Stimulated activated naive CD4-positive, alpha-beta T cell (primary cell): Measurements from ENCODE around the gene MTNR1A.

Experiments
- DNase-seq, 6 experiments: peaks; one replicate each; lab custom pipeline; 2025; lab: John Stamatoyannopoulos, UW

MTNR1A gene

DNA sequence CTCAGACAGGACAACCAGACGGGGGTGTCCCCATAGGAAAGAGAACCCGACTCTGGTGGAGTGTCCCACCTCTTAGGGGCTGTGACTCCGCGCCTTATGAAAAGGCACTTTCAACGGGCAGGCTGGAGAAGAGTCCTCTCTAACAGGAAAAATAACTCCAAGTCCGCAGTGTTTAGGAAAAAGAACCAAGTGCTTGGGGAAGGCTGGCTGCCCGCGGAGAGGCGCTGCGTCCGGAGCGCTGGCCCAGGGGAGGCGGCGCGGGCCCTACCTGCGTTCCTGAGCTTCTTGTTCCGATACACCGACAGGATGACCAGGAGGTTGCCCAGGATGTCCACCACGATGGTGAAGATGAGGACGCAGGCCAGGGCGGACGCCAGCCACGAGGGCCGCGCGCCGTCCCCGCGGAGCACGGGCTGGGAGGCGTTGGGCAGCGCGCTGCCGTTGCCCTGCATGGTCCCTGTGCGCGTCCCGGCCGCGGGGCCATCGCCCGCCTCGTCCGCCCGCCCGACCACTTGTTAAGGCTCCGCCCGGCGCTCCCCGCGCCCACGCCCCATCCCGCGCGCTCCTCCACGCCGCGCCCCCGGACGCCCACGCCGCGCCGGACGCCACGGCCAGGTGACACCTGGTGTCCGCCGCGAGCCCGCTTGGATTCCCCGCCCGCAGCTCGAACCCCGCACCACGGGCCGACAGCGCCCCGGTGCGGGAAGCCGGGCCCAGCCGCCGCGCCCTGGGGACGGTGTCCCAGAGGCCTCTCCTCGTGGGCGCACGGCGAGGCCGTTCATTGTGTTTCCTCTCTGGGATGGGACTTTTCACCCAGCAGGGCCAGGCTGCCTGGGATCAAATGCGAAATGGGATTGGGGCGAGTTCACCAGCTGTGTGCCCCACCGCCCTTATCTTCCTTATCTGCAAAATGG lies at the start of gene MTNR1A:
MTNR1A (minus strand) TSS at position 654 of the 914 bp plus-strand sequence; CDS start at position 452, 202 bp downstream.
- DNase-seq, result no peak

DNA sequence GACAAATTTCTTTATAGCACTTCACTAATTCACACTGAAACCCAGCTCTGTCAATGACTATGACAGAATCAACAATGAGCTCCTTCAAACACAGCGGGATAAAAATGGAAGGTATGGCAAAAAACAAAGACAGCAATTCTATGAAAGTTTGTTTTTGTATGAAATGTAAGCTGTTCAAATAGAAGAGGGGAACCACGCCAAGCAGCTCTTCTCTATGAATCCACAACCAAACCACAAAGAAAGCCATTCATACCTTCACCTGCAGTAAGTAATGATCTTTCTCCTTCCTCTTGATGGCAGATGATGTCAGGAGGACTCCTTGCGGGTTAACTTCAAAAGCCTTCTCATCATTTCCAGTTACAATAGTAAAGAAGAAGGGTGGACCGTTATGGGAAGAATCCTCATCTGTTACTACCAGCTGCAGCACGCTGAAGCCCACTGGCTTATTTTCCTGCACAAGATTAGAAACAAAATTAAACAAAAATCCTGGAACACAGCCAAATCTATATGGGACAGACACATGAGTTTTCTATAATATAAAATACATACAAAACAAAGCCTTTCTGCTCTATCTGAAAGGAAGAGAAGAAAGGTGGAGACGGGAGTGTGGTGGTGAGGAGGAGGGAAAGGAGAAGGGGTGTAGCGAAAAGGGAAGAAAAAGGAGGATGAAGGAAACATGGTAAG lies 48.9 kb upstream of the MTNR1A start:
- DNase-seq, result no peak

DNA sequence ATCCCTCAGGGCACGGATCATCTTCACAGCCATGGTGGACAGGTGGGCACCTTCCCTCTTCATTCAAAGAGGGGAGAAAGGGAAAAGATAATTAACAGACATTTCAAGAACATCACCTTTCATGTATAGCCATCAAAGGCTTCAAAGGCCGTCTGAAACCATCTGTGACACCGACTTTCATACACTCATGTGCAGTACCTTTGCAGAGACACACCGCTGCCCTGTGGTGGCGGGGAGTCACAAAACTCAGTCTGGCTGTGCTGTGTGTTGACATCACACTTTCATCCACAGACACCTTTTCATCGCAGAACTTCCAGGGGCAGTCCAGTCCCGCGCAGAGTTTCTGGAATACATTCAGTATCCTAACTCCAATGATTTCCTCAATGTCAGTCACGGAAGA lies 47.6 kb upstream of the MTNR1A start:
- DNase-seq, result no peak

DNA sequence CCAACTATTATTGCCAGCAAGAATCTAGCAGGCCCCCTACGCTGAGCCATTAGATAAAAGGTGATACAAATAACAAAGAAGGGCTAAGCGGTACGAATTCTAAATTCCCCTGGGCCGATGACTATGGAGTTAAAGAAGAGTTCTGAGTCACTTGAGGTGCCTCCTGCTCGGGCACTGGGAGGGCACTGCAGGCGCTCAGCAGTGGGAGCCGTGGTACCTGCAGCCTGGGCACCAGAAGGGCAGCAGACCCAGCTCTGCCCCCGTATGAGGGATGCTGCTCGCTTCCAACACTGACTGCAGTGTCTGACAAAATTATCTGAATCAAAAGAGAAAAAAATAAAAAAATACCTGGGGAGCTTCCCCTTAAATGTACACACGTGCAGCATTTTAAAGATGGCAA lies 44.1 kb upstream of the MTNR1A start:
- no peak for DNase-seq

DNA sequence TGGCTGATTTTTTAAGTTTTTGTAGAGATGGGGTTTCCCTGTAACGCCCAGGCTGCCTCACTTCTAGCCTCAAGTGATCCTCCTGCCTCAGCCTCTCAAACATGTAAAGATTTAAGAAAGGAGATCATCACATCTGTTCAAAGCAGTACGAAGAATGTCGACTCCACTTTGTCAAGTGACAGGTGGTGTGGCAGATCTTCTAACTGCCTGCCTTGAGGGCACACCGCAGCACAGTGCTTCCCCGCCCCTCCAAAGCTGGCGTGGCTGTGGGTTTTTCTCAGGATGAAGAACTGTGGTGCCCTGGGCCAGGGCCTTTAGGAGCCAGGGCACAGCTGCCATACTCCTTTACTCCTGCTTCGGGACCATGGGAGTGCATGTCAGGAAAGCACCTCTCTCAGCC lies 43.3 kb upstream of the MTNR1A start:
- DNase-seq, result no peak

DNA sequence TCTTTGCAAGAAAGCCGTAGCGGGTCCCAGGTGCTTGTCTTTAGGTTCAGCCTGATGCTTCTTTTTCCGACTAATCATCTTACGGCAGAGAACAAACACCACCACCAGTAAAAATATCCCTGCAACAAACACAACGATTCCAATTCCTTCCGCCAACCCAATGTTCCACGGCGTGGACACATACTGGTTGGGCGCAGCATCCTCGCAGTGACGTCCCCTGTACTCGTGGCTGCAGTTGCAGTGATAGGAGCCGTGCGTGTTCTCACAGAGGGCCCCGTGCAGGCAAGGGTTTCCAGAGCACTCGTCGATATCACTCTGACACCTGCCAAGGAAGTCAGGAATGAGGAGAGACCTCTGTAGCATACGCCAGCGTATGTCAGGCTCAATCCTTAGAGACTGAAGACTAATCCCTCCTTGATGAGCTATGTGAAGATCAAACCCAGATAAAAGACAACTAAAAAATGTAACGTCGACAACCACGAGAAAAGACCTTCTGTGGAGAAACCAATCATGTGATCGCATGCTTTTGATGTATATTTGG lies 41.6 kb upstream of the MTNR1A start:
- no peak for DNase-seq

DNA sequence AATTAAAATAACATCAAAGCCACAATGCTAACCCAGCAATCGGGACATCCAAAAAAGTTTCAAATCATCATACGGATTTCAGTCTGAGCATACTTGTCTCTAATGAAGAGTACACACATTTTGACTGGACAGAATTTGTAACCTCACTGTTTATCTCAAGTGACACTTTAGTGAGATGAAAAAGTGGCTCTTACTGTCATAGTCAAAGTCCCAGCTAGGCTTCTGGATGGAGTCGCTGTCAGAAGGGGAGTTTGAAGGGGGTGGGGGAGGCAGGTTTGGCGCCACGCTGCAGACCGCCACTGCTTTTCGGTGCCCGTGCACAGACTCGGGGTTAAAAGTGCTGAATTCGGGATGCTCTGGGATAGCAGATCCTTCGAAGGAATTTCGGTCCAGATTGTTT lies 41.0 kb upstream of the MTNR1A start:
- DNase-seq, result no peak

DNA sequence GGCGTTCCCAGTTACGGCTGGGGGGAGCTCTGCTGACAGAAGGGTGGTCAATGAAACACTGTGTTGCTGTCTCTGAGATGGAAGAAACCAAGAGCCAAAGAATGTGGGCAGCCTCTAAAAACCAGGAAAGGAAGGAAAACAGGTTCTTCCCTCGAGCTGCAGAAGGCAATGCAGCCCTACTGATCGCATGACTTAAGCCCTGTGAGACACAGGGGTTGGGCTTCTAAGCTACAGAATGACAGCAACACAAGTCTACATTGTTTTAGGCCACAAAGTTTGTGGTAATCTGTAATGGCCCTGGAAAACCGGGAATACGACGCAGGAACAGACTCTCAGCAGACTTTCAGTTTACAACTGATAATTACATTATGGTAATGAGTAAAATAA lies 38.2 kb upstream of the MTNR1A start:
- no peak for DNase-seq

DNA sequence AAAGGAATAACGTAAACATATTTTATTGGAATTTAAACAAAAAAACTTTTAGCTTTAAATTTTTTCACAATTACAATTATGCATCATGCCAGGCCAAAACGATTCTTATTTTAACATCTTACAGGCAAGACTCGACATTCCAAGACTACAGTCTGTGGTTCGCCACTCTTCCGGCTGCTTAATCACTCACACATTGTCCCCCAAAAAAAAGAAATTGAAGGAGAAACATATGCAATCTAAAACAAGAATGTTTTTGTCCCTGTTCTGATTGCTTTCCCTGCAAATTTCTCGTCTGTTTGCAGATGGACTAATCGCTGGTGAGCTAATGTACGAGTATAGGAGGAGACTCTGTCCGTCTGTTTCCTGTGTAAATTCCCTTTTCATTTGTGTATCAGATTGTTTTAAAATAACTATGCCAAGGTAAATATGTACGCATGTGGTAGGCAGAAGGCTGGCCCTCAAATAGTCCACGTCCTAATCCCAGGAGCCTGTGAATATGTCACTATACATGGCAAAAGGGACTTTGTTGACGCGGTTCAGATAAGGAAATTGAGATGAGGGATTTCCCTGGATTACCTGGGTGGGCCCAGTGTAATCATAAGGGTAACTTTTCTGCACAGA lies 37.7 kb upstream of the MTNR1A start:
- no peak for DNase-seq

DNA sequence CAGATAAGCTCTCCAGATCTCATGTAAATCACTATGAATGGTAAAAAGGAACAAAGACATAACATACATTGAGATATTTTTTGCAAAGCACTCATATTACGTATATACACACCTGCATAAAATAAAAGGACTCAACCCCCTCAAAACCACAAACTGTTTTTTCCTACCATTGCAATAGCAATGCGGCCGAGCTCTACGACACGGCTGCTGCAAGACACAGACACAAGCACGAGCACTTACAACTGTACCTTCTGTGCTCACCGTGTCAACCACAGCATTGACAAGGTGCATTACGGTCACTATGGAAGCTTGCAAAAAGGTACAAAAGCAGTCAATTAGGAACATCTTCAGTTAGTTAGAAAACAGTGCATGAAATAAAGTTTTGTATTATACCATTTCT lies 37.1 kb upstream of the MTNR1A start:
- DNase-seq, result no peak

DNA sequence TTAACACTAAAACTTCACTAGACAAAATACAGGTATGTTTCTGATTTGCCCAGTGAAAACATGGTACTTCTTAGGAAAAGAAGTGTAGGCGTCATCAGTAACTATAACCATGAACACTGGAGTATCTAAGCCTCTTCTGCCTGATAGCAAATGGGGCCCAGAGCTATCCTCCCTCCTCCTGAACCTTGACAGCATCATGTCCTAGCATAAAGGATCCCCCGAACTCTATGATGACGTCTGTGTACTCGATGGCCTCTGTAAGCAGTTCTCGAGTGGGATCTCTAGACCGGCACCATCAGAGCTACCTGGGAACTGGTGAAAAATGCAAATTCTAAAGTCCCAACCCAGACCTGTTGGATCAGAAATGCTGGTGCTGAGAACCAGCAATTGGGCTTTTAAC lies 36.3 kb upstream of the MTNR1A start:
- no peak for DNase-seq

DNA sequence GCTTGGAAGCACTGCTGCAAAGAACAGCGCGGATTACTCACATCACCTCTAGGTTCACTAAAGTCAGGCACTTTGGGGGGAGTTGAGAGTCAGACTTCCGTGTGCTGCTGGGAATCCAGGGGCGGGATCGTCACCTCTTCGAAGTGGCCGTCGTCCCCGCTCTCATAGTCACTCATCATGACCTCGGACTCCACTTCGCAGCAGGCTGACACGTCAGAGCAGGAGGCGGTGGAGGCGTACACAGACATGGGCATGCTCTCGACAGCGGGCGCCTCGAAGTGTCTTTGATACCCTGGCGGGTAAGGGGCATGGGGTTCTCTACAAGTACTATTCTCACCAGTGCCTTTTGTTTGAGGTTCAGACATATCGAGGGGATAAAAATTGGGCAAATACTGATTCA lies 33.1 kb upstream of the MTNR1A start:
- DNase-seq, result no peak

DNA sequence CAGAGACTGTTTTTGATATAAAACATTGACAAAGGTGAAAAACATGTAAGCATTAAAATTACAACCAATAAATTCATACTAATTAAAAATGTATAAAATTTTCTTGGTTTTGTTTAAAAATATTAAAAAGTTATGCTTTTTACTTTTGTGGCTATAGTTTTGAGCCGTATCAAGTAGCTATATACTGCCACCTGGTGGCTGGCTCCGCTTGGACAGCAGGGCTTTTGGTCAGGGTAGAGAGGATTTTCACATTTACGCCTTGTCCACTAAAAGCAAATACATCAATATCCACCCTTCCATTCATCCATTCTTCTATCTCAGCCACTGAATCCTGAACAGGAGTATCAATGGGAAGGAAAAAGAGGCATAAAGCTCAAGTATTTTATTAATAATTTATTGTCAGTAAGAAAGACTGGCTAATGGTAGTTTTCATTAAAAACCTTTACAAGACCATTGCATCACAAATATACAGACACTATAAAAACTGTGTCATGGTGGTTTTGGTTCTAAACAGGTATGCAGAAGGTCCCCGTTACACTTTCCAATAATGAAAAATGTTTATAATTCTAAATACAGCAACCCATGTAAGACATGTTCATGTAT lies 32.1 kb upstream of the MTNR1A start:
- peak; percentile 4 to 50 (median 25) for DNase-seq

DNA sequence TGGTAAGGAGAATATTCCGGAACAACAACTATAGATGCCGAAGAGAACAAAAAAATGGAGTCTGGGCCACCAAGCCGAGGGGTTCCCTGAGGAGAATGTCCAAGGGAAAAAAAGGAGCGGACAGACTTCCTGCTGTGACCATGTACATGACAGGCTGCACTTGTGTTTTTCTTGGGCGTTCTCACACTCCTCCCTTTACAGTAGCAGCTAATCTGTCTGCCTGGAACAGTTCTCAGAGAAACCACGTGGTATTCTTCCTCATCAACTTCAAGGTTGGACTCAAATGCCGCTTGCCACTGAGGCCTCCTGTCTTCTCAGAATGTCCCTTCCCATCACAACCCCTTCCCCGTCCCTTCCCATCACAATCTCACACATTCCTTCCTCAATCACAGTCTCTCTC lies 30.8 kb upstream of the MTNR1A start:
- no peak for DNase-seq

DNA sequence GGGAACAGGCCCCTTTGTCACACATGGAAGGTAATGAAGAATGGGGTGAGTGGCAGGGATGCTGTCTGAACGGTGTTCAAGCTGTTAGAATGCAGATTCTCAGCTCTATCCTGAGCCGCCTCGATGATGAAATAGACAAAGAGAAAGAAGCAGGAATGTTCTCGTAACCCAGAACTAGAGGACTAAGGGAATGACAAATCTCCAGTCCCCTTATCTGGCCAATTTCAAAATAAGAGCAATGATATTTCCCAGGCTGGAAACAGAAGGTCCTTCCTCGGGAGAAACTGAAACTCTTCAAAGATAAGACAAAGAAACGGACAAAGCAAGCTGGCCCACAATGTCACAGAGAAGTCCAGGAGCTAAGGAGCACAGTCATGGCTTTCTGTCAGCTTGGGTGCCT lies 29.5 kb upstream of the MTNR1A start:
- no peak for DNase-seq

DNA sequence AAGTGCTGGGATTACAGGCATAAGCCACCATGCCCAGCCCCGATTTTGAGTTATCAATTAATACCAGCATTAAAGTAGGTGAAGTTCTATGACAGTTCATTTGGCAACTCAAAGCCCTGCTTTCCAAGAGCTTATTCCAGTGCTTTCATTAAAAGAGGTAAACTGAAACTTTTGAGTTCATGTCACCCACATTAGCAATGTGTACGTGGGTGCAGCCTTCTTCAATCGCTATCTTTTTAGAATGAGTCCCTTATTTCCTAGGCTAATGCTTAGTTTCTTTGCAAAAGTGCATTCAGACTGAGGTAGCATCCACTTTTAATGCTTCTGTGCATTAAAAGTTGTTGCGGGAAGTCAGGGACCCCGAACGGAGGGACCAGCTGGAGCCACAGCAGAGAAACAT lies 26.1 kb upstream of the MTNR1A start:
- DNase-seq, result no peak

DNA sequence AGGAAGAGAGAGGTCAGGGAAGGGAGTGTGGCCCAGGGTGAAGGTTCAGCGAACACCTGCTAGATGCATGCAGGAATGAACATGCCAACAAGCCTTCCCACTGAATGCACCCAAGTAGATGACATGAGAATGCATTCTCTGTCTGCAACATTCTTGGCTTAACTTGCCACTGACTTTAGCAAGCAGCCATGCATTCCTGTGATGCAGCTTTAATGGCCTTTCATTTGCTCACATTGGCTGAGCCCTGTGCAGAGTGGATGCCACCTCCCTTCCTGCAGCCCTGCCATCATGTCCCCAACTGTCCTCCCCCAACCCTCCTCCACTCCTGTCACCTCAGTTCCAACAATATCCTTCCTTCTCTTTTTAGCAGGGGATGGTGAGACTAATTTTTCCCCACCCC lies 25.3 kb upstream of the MTNR1A start:
- no peak for DNase-seq

DNA sequence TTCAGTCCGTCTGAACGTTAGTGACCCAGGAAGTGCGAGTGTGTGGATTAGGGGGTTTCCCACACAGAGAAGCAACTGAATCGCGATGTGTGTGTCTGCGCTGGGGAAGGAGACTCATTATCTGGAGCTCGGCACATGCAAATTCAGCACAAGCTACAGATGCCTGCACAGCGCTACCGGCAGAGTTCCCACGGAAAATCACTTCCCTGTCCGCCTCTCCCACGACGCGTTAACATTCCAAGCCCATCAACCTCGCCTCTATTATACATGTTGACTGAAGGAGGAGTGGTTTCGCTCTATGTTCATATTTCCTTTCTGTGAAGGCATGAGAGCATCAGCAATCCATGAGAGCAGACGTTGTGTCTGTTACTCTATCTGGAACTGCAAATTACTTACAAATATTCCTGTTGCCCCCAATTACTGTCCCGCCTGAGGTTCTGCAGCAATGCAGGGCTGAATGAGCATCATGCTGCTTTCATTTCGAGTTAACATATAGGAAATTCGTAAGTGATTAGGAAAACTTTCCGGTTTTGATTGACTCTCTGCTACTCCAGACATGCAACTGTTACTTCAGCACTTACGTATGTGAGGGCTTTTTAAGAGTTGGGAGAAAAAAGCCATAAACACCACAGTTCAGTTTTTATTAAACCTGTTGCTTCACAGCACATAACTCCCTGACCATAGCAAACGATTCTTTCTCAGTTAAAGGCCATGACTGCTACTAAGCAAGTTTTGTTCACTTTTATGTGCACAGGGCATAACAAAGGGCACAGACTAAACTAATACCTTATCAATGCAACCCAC lies 15.0 kb upstream of the MTNR1A start:
- no peak for DNase-seq

DNA sequence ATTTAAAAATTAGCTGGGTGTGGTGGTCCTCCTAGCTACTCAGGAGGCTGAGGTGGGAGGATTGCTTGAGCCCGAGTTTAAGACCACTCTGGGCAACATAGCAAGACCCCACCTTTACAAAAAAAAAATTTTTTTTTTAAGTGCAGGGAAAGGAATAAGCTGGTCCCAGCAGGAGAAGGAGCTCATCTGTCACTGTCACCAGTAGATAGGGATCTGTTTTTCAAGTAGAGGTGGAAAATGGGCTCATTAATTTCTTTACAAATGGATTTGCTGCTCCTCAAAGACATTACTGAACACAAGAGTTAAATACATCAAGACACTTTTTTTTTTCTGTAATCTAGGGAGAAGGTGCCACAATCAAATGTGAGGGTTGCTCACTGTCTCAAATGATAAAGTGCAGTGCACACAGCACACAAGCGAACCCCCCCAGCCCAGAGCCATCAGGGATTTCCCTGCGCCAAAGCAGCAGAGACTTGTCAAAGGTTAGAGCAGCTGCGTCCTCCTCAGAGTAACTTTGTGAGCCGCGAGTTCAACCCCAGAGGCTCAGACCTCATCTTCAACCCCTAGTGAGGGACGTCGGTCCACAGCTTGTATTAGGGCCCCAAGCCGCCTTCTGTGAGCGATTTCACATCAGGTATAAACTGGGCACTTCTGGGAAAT lies 14.3 kb upstream of the MTNR1A start:
- DNase-seq, result no peak

DNA sequence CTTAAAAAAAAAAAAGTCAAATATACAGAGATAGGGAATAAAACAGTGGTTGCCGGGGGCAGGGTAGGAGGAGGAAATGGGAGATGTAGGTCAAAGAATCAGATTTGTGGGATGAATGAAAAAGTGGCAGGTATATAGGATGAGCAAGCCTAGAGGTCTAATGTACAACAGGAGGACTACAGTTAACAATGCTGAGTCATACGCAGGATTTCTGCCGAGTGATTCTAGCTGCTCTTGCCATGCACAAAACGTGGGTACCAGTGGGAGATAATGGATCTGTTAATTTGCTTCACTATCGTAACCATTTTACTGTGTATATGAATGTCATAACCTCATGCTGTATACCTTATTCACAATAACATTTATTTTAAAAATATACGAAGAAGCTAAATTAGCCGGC lies 10.7 kb upstream of the MTNR1A start:
- DNase-seq, result no peak

DNA sequence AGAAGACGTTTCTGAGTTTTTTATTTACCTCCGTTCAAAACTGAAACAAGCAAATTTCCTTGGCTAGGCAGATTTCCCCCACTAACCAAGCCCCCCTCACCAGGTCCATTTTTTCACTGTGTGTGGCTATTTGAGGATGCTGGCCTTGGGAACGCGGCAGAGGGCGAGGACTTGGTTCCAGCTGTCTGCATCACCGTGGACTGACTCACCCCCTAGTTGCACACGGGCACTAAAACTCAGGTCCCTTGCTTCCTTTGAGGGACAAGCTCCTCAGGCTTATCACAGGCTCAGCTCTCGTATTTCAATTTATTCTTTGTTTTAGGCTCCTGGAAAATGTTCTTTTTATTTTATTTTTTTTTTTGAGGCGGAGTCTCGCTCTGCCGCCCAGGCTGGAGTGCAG lies 8.4 kb upstream of the MTNR1A start:
- no peak for DNase-seq
